Body of pancreas (tissue), 4 donors: ENCODE results near the gene BABAM2.

ENCODE experiments used
- CTCF ChIP-seq, 7 experiments: fragments of 450-650 bp in 4 of 7; fragments of 200-600 bp in 3 of 7; sonication (generic) in 3 of 7; IDR thresholded peaks; one replicate each; pipeline ENCODE4 v1.5.1; 2016 to 2019; ENCODE audit warnings: antibody characterized with exemption in 7 of 7
- POLR2A ChIP-seq, 3 donors: fragments of 450-650 bp; IDR thresholded peaks; one replicate each; pipeline ENCODE4 v1.6.1; 2016; ENCODE audit warnings: antibody characterized with exemption in 3 of 3, mild to moderate bottlenecking in 2 of 3

DNA sequence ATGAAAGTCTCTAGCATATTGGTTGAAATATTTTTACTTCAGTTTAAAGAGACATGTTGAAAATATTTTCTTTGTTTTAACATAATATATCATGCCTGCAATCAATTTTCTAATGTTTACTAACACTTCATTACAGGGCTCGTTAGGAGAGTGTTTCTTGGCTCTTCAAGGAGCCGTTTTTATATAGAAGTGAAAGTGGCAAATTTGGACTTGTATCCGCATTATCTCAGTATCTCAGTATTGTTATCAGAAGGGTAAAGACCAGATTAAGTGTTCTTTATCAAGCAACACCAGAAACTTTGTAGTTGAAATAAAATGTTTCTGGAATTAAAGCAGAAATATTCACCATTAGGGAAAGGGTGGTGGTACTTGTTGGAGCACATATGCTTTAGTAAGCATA is 97.8 kb downstream of the BABAM2 start:
- no peak for TF ChIP-seq POLR2A (IDR thresholded peaks at IDR 0.05)
- TF ChIP-seq CTCF (IDR thresholded peaks at IDR 0.05) = no peak
